LoVo (cell line): ENCODE results near the gene GABRB3.
"Not testable (repeated sequence)": the region's sequence is repeated elsewhere in the genome, so short reads cannot be mapped to it uniquely, and the experiment has no call there.

Experiments used
- DNase-seq: peaks from one replicate; pipeline ENCODE4 v3.0.0-alpha.2; 2016; ENCODE audit warnings: low spot score

Gene GABRB3

DNA sequence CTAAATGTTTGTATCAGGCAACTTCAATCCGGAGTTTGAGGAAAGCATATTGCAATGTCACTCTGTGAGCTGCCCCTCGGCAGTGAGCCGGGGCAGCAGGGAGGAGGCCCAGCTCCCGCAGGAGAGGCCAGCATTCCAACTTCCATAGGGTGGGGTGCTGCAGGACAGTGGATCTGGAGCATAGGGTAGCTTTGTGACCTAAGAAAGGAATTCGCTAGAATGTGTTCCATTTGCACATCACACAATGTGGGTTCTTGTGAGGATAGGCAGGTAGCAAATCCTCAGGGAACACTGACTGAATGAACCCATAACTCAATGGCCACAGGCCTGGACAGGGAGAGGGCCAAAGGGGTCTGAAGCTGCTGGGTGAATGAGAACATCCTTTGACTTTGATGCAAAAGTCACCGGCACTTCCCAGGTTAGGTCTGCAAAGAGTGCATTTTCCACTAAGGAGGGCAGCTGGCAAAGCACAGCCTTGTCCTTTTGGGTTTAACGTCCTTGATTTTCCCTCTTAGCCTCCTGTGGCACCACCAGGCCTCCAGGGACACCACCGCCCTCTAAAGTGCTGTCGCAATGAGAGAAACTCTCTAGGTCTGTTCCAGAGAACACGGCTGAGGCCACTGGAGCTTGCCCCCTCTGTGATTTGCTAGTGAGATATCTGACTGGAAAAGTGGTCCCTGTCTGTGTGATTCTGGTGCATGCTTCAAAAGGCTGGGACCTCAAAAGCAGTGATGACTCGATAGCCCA, 36.2 kb downstream of the GABRB3 start:
- DNase-seq: no peak

GRCh38 chr15:26731965-26732364, 40.9 kb downstream of the GABRB3 start:
- no peak for DNase-seq

- no peak for DNase-seq
Measured at GRCh38 chr15:26729581-26729980, 43.3 kb downstream of the GABRB3 start.

DNA sequence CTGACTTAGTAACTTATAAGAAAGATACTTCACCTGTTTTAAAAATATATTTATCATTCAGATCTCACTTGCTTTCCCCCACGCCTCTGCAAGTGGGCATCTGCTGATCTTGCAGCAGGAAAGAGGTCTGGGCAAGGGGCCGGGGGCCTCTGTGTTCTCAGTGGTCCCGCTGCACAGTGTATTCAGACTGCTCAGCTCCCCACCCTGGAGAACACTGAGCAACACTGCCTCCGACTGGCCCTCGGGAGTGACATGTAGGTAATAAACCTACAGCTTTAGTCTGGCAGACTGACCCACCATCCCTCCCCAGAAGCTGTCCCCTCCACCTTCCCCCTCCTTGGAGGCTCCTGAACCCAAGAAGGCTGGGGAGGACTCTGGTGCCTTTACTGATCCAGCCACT, 43.8 kb downstream of the GABRB3 start:
- no peak for DNase-seq

- no peak for DNase-seq
Measured at GRCh38 chr15:26724381-26725150, 48.3 kb downstream of the GABRB3 start.

- no peak for DNase-seq
Measured at GRCh38 chr15:26722621-26723160, 50.2 kb downstream of the GABRB3 start.

DNA sequence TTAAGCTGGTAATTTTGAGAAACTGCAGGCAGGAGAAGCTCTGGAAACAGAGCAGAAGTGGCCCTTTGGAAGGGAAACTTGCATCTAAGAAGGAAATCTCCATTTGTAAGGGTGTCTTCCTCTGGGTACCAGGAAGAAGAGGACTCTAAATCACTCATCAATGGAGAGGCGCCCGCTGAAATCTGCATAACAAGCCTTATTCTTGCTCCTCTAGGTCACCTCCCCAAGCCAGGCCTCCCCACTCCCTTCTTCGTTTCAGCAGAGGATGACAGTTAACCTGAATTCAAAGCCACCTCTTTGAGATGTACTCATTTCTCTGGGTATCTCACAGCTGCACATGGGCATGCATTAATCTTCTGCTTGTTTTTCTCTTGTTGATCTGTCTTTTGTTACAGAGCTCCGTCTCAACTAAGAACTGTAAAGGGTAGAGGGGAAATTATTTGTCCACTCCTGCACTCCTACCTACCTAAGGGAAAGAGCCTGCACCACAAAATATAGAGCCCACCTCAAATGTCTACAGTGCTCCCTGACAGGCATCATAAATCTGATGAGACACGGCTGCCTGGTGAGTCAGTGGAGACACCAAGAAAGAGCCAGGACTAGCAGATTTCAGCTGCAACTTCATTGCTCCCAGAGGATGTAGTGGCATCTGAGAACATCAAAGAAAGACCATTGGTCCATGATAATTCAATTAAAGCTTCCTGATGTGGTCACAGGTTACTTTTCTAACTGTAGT, 51.5 kb downstream of the GABRB3 start:
- no peak for DNase-seq

DNA sequence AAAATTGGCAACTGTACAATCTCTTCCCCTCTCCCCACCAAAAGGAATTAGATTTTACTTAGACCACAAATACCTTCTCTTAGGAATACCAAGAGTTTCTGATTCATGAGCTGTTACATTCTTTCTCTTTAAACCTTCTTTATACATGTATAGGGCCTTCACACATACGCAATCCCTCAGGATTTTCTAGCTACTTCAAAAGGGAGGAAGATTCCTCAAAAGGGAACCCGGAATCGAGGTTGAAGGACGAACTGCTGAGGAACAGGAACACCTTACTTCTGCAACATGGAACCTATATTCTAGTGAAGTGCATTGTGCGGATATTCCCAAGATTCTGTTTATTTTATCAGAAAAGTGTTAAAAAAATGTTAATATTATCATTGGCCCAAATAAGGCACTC, 52.3 kb downstream of the GABRB3 start:
- DNase-seq: no peak

DNA sequence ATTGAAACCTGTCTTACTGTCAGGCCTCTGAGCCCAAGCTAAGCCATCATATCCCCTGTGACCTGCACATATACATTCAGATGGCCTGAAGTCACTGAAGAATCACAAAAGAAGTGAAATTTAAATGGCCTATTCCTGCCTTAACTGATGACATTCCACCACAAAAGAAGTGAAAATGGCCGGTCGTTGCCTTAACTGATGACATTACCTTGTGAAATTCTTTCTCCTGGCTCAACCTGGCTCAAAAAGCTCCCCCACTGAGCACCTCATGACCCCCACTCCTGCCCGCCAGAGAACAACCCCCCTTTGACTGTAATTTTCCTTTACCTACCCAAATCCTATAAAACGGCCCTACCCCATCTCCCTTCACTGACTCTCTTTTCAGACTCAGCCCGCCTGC, 53.0 kb downstream of the GABRB3 start:
- DNase-seq: not testable (repeated sequence)

DNA sequence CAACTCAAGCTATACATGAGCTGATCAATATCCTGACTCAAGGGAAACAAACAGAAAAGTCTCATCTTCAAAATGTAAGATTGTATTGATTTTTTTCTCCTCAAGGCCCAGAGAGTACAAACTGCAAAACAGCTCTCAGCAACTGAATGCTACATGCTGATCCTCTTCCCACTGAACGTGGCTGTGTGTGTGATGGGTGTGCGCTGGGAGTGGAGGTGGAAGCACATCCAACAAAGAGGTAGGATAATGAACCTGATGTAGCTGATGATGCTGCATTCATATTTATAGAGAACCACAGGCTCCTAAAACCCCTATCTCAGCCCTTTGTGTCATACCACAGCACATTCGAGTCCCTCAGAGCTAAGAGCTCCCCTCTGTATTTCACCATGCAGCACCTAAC, 56.8 kb downstream of the GABRB3 start:
- DNase-seq: no peak

- DNase-seq: no peak
Measured at GRCh38 chr15:26713498-26713897, 59.4 kb downstream of the GABRB3 start.

GRCh38 chr15:26712335-26712734, 60.5 kb downstream of the GABRB3 start:
- no peak for DNase-seq

- no peak for DNase-seq
Measured at GRCh38 chr15:26711445-26711844, 61.4 kb downstream of the GABRB3 start.

GRCh38 chr15:26702381-26702780, 70.5 kb downstream of the GABRB3 start:
- no peak for DNase-seq

GRCh38 chr15:26698555-26698954, 74.3 kb downstream of the GABRB3 start:
- no peak for DNase-seq

DNA sequence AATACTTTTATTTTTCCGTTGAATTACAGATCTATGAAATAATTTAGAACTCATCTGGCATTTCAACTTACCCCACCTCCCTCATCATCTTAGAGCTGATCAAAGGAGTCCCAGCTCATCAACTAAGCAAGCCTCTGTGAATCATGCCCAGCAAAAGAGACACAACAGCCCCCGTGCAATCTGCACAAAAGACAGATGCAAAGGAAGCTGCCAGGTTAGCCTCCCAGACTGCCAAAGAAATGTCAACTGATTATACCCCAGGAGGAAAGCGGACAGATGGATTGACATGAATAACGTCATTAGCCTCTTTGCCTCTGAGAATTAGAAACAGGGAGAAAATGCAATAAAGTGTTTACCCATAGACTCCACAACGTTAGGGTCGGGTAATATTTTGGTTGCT, 75.0 kb downstream of the GABRB3 start:
- no peak for DNase-seq

GRCh38 chr15:26691249-26691648, 81.6 kb downstream of the GABRB3 start:
- DNase-seq: no peak

DNA sequence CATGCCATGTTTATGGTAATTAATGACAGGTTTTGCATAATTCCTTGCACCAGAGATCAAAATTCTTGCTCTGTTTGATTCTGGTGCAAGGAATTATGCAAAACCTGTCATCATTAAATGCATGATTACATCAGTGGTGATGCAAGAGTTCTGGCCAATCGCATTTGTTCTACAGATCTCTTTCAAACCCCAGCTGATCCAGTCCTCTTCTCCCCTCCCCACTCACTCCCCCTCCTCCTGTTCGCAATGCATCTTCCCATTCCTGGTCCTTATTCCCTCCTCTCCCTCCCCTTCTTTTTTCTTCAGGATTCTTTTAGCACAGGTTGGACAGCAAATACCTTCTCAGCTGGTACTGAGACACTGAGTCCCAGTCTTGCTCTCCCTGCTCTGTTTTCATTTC, 82.1 kb downstream of the GABRB3 start:
- DNase-seq: no peak

DNA sequence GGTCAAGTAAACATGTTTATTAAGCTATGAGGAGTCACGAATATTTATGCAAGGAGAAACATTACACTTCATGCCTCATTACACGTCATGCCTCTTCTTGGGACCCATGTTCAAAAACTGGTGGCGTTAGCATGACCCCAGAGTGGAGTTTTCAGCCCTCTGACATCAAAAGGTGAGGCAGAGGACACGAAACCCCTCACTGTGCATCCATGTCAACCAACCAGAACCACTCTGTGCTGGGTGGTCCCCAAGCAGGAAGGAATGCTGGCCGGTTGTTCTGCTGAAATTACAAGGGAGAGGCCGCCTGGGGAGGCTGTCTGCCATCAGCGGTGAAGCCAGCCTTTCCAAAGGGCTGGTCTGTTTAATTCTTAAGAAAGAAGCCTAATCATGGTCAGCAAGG, 83.4 kb downstream of the GABRB3 start:
- DNase-seq: no peak

DNA sequence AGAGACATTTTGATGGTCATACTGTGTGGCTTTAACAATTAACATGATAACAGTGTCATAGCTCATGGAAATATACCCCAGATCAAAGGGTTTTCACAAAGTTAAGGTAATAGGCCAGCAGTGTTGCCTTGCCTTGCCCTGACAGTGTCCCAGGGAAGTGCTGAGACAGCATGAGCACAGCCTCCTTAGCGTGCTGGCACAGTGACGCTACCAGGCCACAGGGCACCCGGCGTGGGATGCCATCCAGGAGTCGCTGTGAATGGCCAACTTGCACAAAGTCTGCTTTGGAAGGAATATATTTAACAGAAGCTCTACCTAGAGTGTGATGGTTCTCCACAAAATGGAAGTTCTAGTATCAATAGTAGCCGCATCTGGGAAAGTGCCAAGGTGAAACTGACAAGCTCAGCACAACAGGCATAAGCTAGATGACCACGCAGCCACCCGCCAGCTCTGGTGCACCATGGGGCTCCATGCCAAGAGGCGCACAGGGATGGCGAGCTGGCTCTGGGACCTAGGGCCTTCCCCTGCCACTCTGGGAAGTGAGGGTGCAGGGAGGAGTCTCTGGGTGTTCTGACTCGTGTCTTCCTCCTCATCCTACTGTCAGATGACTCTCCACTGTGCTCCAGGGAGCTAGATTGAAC, 86.2 kb downstream of the GABRB3 start:
- DNase-seq: no peak

DNA sequence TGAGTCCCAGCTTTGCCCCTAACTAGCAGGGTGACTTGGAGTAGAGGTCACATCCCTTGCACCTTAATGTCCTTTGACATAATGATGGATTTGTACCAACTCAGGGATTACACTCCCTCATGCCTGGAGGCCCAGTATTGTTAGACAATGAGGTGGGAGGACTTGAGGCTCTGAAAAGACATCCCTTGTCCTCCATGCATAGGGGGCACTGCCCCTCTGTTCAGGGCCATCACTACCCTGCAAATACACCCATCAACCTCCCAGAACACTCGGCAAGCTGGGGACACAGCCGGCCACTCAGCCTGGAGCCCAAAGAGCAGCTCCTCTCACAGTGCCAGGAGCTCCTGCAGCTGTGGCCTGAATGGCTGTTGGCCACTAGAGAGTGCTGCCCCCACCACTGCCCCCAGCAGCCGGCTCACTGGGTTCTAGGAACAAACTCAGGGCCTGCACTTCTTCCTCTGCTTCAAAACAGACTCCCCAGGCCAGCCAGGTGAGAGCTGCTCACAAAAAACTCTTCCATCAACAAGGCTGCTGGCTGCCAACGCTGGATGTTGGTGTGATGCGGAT, 90.2 kb downstream of the GABRB3 start:
- no peak for DNase-seq

- no peak for DNase-seq
Measured at GRCh38 chr15:26679927-26680326, 92.9 kb downstream of the GABRB3 start.
